ENCODE data around the gene PTCSC3. TPM values are rescaled to one million over a fixed set of nuclear protein-coding genes. Genes with fewer than 3 reads are reported as not detected.

PTCSC3 gene
- total RNA-seq, 1 donor from 2014 or later = not detected

DNA sequence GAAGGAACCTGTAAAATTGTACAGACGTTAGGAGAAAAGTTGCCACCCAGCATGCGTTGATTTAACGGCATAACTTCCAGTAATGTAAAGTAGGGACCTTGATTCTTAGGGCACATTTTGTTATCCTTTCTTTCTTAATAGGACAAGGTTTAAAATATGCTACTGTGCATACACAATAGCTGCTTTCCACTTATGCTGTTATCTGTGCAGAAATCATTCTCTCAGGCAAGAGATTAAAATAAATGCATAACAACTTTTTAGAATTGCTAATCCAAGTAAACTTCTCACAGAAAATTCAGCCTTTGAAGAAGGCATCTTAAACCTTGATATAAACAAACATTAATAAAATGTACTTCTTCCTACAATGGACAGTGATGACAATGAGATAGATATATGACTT lies 16.0 kb upstream of the PTCSC3 start:
- no peaks in the 10 kb centered on the region for H3K36me3 ChIP-seq (ENCODE audit: control insufficient read depth, insufficient read depth, low read length)
- TF ChIP-seq, protein P1, sequence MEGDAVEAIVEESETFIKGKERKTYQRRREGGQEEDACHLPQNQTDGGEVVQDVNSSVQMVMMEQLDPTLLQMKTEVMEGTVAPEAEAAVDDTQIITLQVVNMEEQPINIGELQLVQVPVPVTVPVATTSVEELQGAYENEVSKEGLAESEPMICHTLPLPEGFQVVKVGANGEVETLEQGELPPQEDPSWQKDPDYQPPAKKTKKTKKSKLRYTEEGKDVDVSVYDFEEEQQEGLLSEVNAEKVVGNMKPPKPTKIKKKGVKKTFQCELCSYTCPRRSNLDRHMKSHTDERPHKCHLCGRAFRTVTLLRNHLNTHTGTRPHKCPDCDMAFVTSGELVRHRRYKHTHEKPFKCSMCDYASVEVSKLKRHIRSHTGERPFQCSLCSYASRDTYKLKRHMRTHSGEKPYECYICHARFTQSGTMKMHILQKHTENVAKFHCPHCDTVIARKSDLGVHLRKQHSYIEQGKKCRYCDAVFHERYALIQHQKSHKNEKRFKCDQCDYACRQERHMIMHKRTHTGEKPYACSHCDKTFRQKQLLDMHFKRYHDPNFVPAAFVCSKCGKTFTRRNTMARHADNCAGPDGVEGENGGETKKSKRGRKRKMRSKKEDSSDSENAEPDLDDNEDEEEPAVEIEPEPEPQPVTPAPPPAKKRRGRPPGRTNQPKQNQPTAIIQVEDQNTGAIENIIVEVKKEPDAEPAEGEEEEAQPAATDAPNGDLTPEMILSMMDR (IDR thresholded peaks at IDR 0.05; ENCODE audit: insufficient read depth, low read length, severe bottlenecking) = no peak
- no peak overlapping the region for H3K4me3 ChIP-seq (ENCODE audit: low read depth, low read length)
- H3K27me3 ChIP-seq (ENCODE audit: control insufficient read depth, insufficient read depth, low read length) = no peaks in the 10 kb centered on the region
- no peak for DNase-seq (ENCODE audit: low read depth)
- no peak for FAIRE-seq

DNA sequence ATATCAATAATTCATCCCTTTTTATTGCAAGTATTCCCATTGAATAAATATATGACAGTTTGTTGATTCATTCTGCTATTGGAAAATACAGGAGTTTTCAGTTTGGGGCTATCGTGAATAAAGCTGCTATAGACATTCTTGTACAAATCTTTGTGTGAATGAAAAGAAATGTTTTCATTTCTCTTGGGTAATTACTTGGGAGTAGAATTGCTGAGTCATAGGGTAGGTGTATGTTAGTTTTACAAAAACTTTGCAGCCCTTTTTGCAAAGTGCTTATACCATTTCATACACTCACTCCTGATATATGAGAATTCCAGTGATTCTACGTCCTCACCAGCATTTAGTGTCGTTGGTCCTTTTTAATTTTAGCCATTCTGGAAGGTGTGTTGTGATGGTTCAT lies 6.9 kb upstream of the PTCSC3 start:
- TF ChIP-seq, protein P1 (IDR thresholded peaks at IDR 0.05; ENCODE audit: insufficient read depth, low read length, severe bottlenecking) = no peak
- DNase-seq (ENCODE audit: low read depth) = peak; percentile 23
- FAIRE-seq = no peak
- Histone ChIP-seq H3K36me3 (ENCODE audit: control insufficient read depth, insufficient read depth, low read length) (no peaks in the 10 kb centered on the region), H3K27me3 (ENCODE audit: control insufficient read depth, insufficient read depth, low read length) (no peaks in the 10 kb centered on the region), H3K4me3 (ENCODE audit: low read depth, low read length) (no peak overlapping the region)

DNA sequence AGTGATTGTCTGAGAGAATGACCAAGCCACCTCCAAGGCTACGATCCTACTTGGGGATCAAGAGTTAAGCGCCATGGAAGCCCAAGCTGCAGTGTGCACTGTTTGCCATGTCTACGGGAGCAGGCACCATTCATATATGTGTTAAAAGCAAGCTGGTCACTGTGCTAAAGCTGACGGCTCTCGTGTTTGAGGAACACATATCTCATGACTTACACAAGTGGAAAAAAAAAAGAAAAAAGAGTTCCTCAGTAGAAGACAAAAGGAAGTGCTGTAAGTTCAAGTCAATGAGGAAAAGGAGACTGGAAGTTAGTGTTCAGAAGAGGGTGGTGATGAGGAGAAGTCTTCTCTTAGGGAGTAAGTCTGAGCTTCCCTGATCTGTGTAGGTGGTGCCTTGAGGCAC lies 4.9 kb upstream of the PTCSC3 start:
- DNase-seq (ENCODE audit: low read depth) (no peak), FAIRE-seq (no peak)
- H3K4me3 ChIP-seq (ENCODE audit: low read depth, low read length) = no peak overlapping the region
- TF ChIP-seq, protein P1 (IDR thresholded peaks at IDR 0.05; ENCODE audit: insufficient read depth, low read length, severe bottlenecking) = no peak
- H3K27me3 ChIP-seq (ENCODE audit: control insufficient read depth, insufficient read depth, low read length) = no peaks in the 10 kb centered on the region
- H3K36me3 ChIP-seq (ENCODE audit: control insufficient read depth, insufficient read depth, low read length) = no peaks in the 10 kb centered on the region

DNA sequence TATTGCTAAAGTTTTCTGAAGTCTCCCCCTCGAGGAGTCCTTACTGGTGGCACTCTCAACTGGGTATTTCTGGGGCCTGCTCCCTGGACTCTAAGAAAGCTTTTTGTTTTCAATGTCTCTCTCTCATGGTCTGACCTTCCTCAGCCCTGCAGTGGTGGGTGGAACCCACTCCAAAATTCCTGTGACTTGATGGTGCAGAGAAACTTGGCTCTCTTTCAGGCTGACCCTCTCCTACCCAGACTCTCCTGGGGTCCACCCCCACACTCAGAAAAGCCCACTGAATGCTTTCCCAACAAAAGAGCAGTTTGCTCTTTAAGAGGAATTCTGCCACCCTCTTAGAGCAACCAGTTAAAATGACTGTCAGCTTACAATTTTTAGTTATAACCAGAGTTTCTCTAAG lies 967 bp upstream of the PTCSC3 start:
- no peak overlapping the region for H3K4me3 ChIP-seq (ENCODE audit: low read depth, low read length)
- TF ChIP-seq, protein P1 (IDR thresholded peaks at IDR 0.05; ENCODE audit: insufficient read depth, low read length, severe bottlenecking) = no peak
- no peaks in the 10 kb centered on the region for H3K36me3 ChIP-seq (ENCODE audit: control insufficient read depth, insufficient read depth, low read length)
- DNase-seq (ENCODE audit: low read depth) = no peak
- FAIRE-seq = no peak
- H3K27me3 ChIP-seq (ENCODE audit: control insufficient read depth, insufficient read depth, low read length) = no peaks in the 10 kb centered on the region

DNA sequence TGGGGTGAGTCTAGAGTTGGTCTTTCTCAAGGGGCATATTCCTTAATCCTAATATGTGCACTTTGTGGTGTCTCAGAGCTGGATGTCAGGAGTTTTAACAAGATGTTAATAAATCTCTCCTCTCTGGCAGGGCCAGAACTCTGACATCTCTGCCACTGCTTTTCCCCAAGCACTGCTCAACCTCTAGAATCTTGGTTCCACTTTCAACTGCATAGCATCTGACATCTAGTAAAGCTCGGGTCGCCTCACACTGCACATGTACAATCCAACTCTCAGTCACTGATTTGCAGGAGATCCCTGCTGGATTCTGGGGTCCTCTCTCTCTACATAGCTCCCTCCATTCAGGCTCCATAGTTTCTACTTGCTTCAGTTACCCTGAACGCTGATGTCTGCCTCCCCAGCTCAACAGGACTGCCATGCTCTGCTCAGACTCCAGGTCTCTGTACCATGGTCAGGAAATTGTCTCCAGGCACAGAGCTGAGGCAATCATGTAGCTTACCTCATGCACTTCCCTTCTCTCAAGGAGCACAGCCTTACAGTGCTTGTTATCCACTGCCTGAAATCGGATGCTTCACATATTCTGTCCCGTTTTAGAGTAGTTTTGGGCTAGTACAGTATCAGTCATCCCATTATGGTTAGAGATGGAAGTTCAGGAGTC lies 1.6 kb downstream of the PTCSC3 start:
- no peak for FAIRE-seq
- H3K27me3 ChIP-seq (ENCODE audit: control insufficient read depth, insufficient read depth, low read length) = no peaks in the 10 kb centered on the region
- TF ChIP-seq, protein P1 (IDR thresholded peaks at IDR 0.05; ENCODE audit: insufficient read depth, low read length, severe bottlenecking) = no peak

DNA sequence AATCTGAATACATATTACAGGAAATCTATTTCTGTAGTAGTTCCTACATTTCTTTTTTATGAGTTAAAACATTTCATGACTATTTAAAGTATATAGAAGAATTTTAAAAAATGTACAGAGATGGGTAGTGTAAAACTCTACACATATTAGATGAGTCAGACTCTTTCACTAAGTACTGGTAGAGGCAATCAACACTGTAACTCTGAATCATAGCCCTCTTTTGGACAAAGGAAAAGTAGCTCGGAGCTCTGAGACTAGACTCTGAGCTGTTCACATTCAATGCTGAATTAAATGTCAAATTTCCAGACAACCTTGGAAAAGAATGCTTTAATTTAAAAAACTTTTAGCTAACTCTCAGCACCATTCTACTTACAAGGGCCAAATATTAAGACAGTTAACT lies 3.4 kb downstream of the PTCSC3 start:
- Histone ChIP-seq H3K36me3 (ENCODE audit: control insufficient read depth, insufficient read depth, low read length) (no peaks in the 10 kb centered on the region), H3K4me3 (ENCODE audit: low read depth, low read length) (no peak overlapping the region), H3K27me3 (ENCODE audit: control insufficient read depth, insufficient read depth, low read length) (no peaks in the 10 kb centered on the region)
- TF ChIP-seq, protein P1 (IDR thresholded peaks at IDR 0.05; ENCODE audit: insufficient read depth, low read length, severe bottlenecking) = no peak
- FAIRE-seq (no peak), DNase-seq (ENCODE audit: low read depth) (peak; percentile 73)

More for the DNA sequence above, 1.6 kb downstream of the PTCSC3 start:
- no peak overlapping the region for H3K4me3 ChIP-seq (ENCODE audit: low read depth, low read length)
- no peaks in the 10 kb centered on the region for H3K36me3 ChIP-seq (ENCODE audit: control insufficient read depth, insufficient read depth, low read length)
- no peak for DNase-seq (ENCODE audit: low read depth)

Measured in bronchial epithelial cell (primary cell).